Sigmoid colon (tissue), 4 donors: Measurements from ENCODE around the gene RPUSD4.

Source experiments
- EP300 ChIP-seq, 4 donors: sonication (generic); formaldehyde crosslinking; IDR thresholded peaks; one replicate each; pipeline ENCODE4 v1.6.1; 2017; ENCODE audit warnings: antibody characterized with exemption in 4 of 4
- POLR2A ChIP-seq, 2 donors: fragments of 450-650 bp; IDR thresholded peaks; one replicate each; pipeline ENCODE4 v1.6.1; 2016; ENCODE audit warnings: antibody characterized with exemption in 2 of 2, mild to moderate bottlenecking in 2 of 2, moderate library complexity in 2 of 2
- POLR2AphosphoS5 ChIP-seq, 4 donors: sonication (generic); formaldehyde crosslinking; IDR thresholded peaks; one replicate each; pipeline ENCODE4 v1.6.1; 2017; ENCODE audit warnings: antibody characterized with exemption in 4 of 4
- TF ChIP-seq, protein P1 (sequence below), 4 experiments: fragments of 450-650 bp in 3 of 4; fragments of 200-600 bp in 1 of 4; IDR thresholded peaks; one replicate each; pipeline ENCODE4 v1.5.1; 2016 to 2019; ENCODE audit warnings: antibody characterized with exemption in 4 of 4, mild to moderate bottlenecking in 3 of 4, moderate library complexity in 2 of 4

- TF ChIP-seq, protein P1, sequence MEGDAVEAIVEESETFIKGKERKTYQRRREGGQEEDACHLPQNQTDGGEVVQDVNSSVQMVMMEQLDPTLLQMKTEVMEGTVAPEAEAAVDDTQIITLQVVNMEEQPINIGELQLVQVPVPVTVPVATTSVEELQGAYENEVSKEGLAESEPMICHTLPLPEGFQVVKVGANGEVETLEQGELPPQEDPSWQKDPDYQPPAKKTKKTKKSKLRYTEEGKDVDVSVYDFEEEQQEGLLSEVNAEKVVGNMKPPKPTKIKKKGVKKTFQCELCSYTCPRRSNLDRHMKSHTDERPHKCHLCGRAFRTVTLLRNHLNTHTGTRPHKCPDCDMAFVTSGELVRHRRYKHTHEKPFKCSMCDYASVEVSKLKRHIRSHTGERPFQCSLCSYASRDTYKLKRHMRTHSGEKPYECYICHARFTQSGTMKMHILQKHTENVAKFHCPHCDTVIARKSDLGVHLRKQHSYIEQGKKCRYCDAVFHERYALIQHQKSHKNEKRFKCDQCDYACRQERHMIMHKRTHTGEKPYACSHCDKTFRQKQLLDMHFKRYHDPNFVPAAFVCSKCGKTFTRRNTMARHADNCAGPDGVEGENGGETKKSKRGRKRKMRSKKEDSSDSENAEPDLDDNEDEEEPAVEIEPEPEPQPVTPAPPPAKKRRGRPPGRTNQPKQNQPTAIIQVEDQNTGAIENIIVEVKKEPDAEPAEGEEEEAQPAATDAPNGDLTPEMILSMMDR (IDR thresholded peaks at IDR 0.05) = no peak
- TF ChIP-seq POLR2AphosphoS5 (IDR thresholded peaks at IDR 0.05) = no peak
- no peak for TF ChIP-seq EP300 (IDR thresholded peaks at IDR 0.05)
- TF ChIP-seq POLR2A (IDR thresholded peaks at IDR 0.05) = no peak
Observed at GRCh38 chr11:126167488-126167887, 44.0 kb downstream of the RPUSD4 start.
